ENCODE measurements around the gene SNX30.

DNA sequence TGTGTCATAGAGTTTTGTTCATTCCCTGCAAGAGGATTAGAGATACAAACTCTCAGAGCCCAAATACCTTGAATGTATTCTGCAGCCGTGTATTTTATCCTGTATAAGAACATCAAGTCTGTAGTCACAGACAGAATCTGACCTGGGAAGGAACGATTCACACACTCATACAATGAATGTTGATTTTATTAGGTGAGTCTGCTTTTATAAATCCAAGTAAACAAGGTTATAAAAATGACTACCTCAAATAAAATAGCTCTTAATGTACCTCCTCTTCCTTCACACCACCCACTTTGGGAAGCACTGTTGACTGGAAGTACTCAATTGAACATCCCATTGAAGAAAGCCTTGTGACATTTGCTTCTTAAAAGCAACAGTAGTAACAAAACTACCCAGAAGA lies 128.2 kb downstream of the SNX30 start:
- TF ChIP-seq, protein P1, sequence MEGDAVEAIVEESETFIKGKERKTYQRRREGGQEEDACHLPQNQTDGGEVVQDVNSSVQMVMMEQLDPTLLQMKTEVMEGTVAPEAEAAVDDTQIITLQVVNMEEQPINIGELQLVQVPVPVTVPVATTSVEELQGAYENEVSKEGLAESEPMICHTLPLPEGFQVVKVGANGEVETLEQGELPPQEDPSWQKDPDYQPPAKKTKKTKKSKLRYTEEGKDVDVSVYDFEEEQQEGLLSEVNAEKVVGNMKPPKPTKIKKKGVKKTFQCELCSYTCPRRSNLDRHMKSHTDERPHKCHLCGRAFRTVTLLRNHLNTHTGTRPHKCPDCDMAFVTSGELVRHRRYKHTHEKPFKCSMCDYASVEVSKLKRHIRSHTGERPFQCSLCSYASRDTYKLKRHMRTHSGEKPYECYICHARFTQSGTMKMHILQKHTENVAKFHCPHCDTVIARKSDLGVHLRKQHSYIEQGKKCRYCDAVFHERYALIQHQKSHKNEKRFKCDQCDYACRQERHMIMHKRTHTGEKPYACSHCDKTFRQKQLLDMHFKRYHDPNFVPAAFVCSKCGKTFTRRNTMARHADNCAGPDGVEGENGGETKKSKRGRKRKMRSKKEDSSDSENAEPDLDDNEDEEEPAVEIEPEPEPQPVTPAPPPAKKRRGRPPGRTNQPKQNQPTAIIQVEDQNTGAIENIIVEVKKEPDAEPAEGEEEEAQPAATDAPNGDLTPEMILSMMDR (IDR thresholded peaks at IDR 0.05), result no peak
- TF ChIP-seq EP300 (IDR thresholded peaks at IDR 0.05) (no peak), POLR2AphosphoS5 (IDR thresholded peaks at IDR 0.05) (no peak), POLR2A (IDR thresholded peaks at IDR 0.05; ENCODE audit: low read depth) (no peak)
